Left ventricle myocardium inferior (tissue), 1 donor: ENCODE data around the gene TNFRSF4. TPM values are rescaled to one million over a fixed set of nuclear protein-coding genes. Genes with fewer than 3 reads are reported as not detected.

Experiments used
- DNase-seq: peaks from one replicate; pipeline ENCODE4 v3.0.0-alpha.2; 2020
- H3K27ac ChIP-seq: fragments of 200-600 bp; replicated peaks from 2 replicates; pipeline ENCODE4 v1.8.0; 2021
- H3K27me3 ChIP-seq: fragments of 200-600 bp; 2 replicates; pipeline ENCODE4 v1.8.0; 2021; ENCODE audit warnings: low read depth
- H3K36me3 ChIP-seq: fragments of 200-600 bp; 2 replicates; pipeline ENCODE4 v1.8.0; 2021
- H3K4me1 ChIP-seq: fragments of 200-600 bp; 2 replicates; pipeline ENCODE4 v1.8.0; 2021
- H3K4me3 ChIP-seq: fragments of 200-600 bp; 2 replicates; pipeline ENCODE4 v1.8.0; 2021; ENCODE audit warnings: mild to moderate bottlenecking, moderate library complexity
- H3K9me3 ChIP-seq: fragments of 200-600 bp; replicated peaks from 2 replicates; pipeline ENCODE4 v1.8.0; 2021
- intact Hi-C: fragments of 100-400 bp; cut with micrococcal nuclease; formaldehyde crosslinking; loops from one replicate; pipeline ENCODE4 v1.11.0; 2022
- total RNA-seq: library from RNA; stranded (reverse); fragmentation: NEBNext Ultra II Directional; extraction: Animal tissue kit (Norgen Biotek cat#: 25700); gene quantifications from one replicate; pipeline ENCODE4 v1.2.1, GENCODE V29; 2021
- TF ChIP-seq, protein P1 (sequence below): fragments of 200-600 bp; IDR thresholded peaks from 2 replicates; pipeline ENCODE4 v1.8.0; 2021; ENCODE audit warnings: antibody characterized with exemption, mild to moderate bottlenecking, borderline replicate concordance
- donor health status: DM: no; HTN: yes; CAD: no; lungs with severe emphysema.

The TNFRSF4 gene
- total RNA-seq, 1 donor from 2014 or later = 2.2 TPM

DNA sequence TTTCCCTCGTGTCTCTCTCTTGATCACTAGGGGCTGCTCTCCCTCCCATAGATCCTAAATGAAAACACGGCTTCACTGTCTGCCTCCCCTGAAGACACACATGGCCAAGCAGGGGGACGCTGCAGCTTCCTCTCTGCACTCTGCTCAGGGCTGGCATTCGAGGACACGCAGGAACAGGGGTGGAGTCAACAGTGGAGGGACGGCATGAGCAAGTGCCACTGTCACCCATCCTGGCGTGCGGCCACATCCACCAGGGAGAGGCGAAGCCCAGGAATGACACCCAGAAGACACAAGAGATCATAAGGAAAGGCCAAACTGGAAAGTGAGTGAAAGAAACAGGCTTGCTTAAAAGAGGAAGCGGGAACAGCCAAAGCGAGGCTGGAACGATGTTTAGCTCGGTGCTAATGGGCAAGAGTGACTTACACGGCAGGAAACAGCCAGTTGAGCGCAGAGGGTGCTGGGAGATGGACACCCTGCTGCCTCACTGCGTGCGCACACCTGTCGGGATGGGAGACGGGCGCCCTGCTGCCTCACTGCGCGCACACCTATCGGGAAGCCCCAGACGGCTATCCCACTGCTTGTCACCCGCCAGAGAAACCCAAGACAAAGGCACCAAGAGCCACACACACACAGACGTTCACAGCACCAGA is 46.1 kb upstream of the TNFRSF4 start:
- TF ChIP-seq, protein P1, sequence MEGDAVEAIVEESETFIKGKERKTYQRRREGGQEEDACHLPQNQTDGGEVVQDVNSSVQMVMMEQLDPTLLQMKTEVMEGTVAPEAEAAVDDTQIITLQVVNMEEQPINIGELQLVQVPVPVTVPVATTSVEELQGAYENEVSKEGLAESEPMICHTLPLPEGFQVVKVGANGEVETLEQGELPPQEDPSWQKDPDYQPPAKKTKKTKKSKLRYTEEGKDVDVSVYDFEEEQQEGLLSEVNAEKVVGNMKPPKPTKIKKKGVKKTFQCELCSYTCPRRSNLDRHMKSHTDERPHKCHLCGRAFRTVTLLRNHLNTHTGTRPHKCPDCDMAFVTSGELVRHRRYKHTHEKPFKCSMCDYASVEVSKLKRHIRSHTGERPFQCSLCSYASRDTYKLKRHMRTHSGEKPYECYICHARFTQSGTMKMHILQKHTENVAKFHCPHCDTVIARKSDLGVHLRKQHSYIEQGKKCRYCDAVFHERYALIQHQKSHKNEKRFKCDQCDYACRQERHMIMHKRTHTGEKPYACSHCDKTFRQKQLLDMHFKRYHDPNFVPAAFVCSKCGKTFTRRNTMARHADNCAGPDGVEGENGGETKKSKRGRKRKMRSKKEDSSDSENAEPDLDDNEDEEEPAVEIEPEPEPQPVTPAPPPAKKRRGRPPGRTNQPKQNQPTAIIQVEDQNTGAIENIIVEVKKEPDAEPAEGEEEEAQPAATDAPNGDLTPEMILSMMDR = no peak
- H3K9me3 ChIP-seq = no peaks in the 10 kb centered on the region
- DNase-seq = peak; percentile 57
- no peak overlapping the region for H3K4me3 ChIP-seq
- intact Hi-C loops = no loop called here
- peaks cover 74% of the 10 kb centered on the region for H3K36me3 ChIP-seq
- peaks cover 51% of the 10 kb centered on the region for H3K4me1 ChIP-seq
- H3K27me3 ChIP-seq = no peaks in the 10 kb centered on the region
- peak overlapping the region; percentile 44 for H3K27ac ChIP-seq

DNA sequence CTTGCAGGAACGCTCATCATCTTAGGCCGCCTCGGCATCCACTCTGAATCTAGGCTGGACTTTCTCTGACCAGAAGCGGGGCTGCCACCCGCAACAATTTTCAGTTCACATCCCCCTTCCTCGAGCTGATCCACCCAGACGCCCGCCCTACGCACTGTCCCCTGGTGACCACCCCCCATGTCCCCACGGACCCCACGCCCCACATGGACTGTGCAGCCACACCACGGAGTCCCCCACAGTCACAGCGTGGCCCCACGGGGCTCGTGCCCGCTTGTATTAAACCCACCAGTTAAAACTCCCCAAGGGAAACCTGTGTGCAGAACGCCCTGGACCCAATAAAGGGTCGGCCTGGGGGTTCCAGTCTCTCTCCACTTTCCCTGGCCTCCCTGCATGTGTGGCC is 45.6 kb upstream of the TNFRSF4 start:
- Histone ChIP-seq H3K27ac (no peak overlapping the region), H3K36me3 (peaks cover 74% of the 10 kb centered on the region), H3K4me1 (peaks cover 47% of the 10 kb centered on the region), H3K9me3 (no peaks in the 10 kb centered on the region), H3K27me3 (no peaks in the 10 kb centered on the region), H3K4me3 (no peak overlapping the region)
- TF ChIP-seq, protein P1 = no peak
- DNase-seq = no peak
- intact Hi-C loops = no loop called here

DNA sequence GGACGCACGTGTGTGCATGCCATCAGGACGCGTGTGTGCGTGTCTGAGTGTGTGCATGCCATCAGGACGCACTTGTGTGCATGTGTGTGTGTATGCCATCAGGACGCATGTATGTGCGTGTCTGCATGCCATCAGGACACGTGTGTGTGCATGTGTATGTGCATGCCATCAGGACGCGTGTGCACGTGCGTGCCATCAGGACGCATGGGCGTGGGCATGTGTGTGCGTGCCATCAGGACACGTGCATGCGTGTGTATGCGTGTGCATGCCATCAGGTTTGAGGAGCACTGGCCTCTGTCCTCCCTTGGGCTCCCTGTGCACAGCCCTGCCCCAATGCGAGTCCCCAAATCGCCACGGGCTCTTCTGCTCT is 45.2 kb upstream of the TNFRSF4 start:
- intact Hi-C loops = no loop called here
- H3K9me3 ChIP-seq = no peaks in the 10 kb centered on the region
- no peak overlapping the region for H3K27ac ChIP-seq
- TF ChIP-seq, protein P1 = no peak
- H3K27me3 ChIP-seq = no peaks in the 10 kb centered on the region
- no peak overlapping the region for H3K4me3 ChIP-seq
- H3K36me3 ChIP-seq = peaks cover 74% of the 10 kb centered on the region
- no peak for DNase-seq
- peaks cover 46% of the 10 kb centered on the region for H3K4me1 ChIP-seq

DNA sequence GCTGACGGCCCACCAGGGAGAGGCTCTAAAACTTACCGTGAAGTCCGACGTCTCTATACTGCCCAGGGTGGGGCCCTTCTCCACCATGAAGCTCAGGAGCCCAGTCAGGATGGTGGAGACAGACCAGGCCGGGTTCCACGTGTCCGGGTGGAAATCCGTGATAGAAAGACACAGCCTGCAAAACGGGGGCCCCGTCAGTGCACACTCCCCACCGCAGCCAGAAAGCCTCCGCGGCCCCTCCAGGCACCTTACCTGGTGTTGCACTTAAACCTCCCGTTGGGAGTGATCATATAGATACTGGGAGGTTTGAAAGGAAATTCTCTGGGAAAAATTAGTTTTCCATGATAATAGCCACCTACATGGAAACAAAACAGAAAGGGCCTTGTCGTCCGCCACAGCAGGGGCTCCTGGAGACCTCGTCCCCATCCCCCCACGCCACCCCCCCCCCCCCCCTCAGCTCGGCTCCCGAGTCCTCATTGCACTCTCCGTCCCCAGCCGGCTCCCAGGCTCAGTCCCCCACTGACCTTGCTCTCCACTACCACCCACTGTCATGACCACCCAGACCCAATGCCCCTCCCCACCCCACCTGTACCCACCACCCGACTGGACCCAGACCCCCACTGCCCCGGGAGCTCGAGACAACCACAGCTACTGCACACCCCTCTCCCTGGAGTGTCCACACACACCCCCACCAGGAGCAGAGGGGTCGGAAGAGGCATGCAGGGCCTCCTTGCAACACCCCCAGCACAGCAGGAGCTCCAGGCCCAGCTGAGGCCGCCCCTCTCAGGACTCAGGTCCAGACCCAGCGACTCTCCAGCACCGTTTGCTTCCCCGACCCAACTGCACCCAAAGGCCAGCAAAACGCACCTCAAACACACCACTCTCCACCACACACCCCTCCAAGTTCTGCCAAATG is 43.3 kb upstream of the TNFRSF4 start:
- H3K4me3 ChIP-seq = no peak overlapping the region
- intact Hi-C loops = no loop called here
- H3K27me3 ChIP-seq = no peaks in the 10 kb centered on the region
- no peaks in the 10 kb centered on the region for H3K9me3 ChIP-seq
- H3K4me1 ChIP-seq = peaks cover 41% of the 10 kb centered on the region
- DNase-seq = no peak
- TF ChIP-seq, protein P1 = no peak
- no peak overlapping the region for H3K27ac ChIP-seq
- peaks cover 73% of the 10 kb centered on the region for H3K36me3 ChIP-seq

DNA sequence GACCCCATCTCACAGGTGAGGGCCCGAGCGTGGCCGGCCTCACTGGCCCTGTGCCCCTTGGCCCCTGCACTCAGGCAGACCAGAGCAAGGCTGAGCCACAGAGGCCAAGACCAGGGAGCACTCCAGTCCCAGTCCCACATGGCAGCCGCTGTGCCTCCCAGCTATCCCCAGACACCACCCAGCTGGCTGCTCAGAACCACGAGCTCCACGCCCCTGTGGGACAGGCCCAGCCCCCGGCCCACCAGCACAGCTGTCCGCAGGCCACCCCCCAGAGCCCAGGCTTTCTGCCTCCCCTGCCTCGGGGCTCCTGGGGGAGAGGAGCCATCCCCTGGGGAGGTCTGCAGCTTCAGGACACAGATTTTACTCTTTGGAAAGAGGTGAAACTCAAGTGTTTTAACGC is 41.7 kb upstream of the TNFRSF4 start:
- H3K27me3 ChIP-seq = no peaks in the 10 kb centered on the region
- peaks cover 28% of the 10 kb centered on the region for H3K4me1 ChIP-seq
- TF ChIP-seq, protein P1 = no peak
- no peak overlapping the region for H3K27ac ChIP-seq
- no peaks in the 10 kb centered on the region for H3K9me3 ChIP-seq
- DNase-seq = no peak
- H3K4me3 ChIP-seq = no peak overlapping the region
- intact Hi-C loops = no loop called here
- H3K36me3 ChIP-seq = peaks cover 60% of the 10 kb centered on the region
